GM11168 (cell line): ENCODE results near the gene IRX2.

Source experiments
- in situ Hi-C: fragments of 300-500 bp; cut with MboI; formaldehyde crosslinking; loops from one replicate; pipeline ENCODE4 v1.12.0; 2022; ENCODE audit warnings: low sequenced_read_pairs; ENCODE audit not compliant: unreplicated experiment

The IRX2 gene

DNA sequence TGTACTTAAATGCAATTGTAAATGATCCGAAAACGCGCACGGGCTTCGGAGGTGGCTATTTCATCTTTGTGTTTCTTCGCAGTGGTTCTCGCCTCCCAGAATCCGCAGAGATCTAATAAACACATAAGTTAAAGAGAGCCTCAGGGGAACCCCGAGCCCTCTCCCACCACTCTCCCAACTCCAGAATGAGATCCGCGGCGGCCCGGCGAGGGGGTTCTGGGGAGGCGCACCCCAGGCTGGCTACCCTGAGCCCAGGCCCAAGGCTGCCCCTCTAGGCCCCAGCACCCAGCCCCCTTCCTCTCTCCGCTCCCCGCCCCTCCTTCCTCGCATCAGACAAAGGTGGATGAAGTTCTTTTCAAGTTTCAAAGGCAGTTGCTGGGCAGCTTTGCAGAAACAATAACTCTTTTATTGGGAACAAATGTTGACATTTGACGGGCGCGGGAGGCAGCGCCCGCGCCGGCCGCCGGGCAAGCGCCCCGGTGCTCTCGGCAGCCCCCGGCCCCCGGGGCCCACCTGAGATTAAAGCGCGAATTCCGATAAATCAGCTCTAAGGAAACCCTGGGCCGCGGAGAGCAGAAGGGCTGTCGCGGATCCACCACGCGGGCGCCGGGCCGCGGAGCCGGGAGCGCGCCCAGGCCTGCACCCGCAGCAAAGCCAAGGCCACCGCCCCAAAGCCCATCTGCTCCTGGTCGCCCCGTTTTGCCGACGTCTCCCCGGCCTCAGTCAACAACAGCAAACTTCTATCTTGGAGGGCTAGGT lies 8.4 kb downstream of the IRX2 start:
- in situ Hi-C loops = no loop called here

DNA sequence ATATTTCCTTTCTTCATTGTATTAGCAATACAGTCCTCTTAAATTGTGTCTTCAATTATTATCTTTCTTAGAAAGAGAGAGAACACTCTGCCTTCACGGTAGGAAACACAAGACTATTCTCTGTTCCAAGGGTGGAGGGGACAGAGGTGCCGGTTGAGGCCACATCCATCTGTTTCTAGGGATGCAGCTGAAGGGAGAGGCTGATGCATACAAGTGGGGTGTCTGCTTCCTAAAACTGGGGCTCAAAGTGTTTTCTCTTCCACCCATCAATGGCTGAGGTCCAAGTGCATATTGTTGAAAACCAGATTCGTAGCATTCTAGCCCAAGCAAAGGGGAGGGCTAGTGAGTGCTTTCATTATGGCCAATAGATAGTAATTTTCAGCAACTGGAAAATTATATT lies 9.5 kb downstream of the IRX2 start:
- in situ Hi-C loops = no loop called here

DNA sequence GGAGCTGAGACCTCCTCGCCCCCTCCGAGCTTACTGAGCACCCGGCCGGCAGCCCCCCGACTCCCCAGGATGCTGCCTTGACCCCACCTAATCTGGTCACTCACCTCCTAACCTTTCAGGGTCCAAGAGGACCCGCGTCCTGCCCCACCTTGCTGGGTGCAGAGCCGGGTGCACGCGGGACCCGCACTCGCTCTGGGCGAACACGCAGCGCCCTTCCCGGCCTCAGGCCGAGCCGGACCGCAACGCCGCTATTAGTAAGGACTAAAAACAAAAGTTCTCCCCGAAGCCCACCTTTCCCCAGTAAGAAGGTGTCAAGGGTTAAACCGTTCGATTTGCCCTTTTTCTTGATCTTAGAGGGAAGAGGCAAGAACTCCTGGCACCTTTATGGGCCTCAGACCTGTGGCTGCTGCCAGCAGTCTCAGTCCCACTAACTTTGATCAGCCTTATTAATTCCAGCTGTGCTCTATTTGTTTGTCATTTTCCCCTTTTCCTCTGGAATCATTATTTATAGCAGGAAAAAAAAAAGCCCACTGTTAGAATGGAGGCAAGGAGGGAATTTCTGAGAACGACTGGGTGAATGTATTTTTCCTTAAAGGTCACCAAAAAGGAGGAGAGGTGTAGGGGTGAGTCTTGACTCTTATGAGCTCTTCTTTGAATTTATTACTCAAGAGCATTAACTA lies 10.5 kb downstream of the IRX2 start:
- in situ Hi-C loops = no loop called here

DNA sequence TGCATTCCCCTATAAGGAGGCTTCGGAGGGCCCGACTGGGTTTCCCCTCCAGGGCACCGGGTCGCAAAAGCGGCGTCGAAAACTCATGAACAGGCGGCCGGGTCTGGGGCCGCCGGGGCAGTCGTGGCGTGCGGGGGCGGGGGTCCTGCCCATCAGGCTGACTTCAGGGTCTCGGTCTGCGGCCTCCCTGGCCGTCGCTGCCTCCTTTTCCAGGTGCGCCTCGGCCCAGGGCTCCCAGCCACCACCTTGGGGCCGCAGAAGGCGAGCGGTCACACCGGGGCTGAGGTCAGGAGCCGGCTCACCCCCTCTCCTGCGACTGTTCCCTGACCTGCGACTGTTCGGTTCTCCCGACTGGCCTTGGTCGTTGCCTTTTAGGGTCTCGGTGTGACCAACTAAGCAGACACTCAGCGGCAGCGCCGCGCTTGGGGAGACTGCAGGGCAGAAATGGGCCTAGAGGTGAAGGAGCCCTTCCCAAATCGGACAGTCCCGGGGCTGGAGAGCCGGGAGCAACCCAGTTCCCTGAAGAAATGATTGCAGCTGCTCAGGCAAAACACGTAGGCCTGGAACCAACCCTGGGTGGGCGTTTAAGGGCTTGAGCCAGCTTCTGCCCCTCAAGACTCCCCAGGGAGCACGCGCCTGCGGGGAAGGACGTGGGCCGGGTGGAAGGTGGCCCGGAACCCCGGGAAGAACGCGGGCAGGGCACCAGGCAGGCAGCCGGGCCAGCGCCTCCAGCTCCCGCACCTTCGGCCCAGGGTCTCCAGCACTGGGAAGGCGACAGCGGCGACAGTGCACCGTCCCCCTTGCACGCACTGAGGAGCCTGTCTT lies 11.2 kb downstream of the IRX2 start:
- in situ Hi-C loops = no loop called here

DNA sequence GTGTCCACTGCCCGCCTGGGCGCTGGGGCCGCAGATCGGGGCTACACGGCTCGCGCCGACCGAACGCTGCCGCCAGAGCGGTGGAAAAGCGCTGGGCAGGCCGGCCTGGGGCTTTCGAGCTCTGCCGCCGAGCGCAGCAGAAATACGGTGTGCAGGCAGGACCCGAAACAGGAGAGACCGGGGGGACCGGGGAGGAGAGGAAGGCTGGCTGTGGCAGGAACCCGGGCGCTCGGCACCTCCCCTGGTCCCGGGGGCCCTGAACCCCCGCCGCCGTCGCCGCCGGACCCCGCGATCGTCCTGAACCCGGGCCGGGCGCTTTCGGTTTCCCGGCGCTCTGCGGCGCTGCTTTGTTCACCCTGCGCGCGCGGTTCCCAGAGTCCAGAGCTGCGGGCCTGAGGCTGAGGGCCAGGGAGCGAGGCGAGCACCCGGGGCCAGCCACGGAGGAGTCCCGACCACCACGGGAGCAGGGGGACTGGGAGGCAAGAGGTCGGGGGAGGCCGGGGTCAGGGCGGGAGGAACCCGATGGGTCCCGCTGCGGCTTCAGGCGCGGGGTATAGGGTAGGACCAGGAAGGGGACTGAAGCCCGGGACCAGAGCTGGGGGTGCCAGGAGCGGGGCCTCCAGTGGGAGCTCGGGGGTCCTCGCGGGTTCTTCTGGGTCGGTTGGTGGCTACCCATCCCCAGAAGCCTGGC lies 12.0 kb downstream of the IRX2 start:
- in situ Hi-C loops = no loop called here

DNA sequence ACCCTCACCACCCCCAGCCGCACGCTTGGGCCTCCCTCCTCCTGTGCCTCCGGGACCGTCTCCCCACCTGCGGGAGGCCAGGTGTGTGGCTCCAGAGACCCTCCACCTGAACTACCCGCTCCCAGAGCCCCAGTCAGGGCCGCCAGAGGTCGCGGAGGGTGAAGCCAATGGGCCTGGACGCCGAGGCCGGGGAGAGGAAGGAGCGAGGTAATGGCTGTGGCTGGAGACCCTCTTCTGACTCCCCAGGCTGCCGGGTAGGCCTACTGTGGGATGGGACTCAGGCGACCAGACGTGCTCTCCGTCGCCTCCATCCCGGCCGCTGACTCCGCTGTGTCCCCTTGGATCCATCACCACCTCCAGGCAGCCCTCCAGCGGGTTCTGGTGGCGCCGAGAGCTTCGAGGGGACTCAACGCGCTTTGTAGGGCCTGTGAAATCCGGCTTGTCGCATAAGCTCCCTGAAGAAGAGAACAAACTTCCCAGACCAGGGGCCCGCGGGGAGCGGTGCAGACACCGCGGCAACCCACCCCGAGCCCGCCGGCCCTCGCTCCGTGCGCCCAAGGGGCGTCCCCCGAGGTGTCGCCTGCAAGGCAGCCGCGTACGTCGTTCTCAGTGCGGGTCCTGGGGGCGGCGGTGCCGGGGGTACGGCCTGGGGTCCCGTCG lies 12.6 kb downstream of the IRX2 start:
- in situ Hi-C loops = no loop called here

DNA sequence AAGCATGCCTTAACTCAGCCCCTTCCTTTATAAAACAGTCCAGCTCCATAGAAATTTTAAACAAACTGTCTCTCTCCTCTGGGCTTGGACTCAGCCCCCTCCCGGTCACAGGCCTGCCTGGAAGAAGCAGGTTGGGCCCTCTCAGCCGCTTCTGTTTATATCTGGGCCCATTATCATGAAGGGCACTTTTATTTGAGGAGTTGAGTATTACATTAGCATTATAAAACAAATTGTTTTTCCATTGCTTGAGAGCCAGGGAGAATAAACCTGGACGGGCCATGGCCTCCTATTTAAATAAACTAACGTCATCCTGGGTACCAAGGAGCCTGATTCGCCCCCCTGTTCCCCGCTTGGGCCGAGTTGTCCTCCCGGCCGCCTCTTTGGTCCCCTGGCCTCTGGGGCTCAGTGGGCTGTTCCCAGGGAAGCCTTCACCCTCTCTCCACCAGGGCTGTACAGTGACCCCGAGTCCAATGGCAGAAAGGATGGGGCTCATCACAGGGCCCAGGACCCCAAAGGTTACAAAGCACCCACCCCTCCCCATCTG lies 13.2 kb downstream of the IRX2 start:
- in situ Hi-C loops = no loop called here

DNA sequence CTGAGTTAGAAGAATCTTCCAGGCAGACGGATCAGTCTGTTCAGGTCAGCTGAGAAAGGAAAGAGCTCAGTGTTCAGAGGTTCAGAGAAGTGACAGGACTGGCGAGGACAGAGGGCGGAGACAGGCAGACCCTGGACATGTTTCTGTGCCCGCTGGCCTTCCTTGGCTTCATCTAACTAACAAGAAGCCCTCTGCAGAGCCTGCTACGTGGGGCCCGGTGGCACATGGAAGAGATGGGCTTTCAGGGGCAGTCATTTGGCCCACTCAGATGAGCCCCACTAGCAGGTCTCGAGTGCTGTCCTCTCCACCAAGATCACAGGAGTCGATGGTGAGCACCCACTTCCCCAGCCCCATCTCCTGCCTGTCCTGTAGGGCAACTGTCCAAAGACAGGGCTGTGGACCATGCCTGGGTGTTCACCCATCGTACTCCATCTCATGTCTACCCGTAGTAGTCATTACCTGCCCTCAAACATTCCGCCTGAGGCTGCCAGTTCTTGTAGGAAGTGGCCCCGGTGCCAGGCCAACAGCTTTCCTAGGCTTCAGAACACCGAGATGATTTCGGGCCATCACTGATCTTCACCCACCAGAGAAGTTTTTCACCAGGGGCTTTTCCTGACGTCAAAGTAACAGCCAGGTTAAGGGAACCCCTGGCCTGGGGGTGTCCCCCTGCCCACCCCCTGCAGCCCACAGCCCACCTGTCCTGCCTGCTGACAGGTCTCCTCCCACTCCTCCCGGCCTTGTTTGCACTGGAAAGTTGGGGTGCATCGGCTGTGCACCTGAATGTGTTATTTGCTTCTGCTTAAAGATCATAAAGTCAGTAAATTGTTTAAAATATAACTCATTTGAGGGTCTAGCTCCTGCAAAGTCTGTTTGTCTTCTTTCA lies 14.0 kb downstream of the IRX2 start:
- in situ Hi-C loops = no loop called here

DNA sequence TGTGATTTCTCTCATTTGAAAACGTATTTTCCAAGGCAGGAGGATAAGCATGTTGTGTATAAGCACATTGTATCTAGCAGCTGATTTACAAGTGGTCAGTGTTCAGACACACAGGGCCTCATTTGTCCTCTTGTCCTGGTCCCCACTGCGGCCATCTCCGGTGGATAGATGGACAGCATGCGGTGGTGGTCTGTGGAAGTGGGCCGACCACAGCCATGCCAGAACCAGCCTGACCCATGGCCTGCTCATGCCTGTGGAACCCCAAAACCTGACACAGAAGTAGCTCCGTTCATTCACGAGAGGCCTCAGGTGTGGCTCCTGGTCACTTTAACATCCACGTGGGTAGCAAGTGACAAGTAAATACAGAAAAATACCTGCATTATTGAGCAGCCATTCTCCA lies 14.6 kb downstream of the IRX2 start:
- in situ Hi-C loops = no loop called here

DNA sequence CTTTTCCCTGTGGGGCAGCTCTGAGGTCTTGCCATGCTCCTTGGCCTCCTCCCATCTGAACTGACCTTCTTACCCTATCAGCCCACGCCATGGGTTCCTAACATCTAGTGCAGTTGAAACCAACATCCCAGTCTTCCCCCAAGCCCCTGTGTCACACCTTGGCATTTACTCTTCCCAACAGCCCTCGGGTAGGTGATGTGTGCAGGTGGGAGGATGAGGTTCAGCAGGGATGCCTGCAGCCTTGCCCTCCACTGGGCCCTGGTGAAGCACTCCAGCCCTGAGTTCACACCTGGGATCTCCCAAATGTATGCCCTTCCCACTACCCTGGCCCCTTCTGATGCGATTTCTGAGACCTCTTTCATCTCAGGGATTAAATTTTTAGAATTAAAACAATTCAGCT lies 15.5 kb downstream of the IRX2 start:
- in situ Hi-C loops = no loop called here

DNA sequence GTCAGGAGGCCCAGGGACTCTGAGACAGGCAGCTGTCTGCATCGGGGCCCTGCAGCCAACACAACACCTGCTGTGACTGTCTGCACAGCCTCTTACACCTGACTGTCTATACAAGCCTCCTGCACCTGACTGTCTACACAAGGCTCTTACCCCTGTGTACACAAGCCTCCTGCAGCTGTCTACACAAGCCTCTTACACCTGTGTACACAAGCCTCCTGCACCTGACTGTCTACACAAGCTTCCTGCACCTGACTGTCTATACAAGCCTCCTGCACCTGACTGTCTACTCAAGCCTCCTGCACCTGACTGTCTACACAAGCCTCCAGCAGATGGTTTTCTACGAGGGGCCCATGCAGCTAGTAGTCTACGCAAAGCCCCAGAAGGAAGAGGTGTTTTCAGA lies 18.6 kb downstream of the IRX2 start:
- in situ Hi-C loops = no loop called here

DNA sequence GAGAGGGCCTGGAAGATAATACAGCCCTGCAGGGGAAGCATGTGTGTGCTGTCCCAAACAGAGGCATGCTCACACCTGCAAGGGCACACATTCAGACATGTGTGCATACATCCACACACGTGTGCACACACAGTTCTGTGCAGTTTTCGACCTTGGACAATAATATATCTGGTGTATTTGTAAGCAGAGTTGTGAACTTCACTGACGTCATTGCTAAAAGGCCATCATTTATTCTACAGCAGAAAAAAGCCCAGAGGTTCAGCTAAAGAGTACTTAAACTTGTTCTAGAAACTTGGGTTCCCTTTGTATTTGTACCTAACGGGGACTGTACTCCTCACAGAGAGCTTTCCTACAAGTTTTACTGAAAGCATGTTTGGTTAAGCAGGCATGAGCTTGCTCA lies 19.5 kb downstream of the IRX2 start:
- in situ Hi-C loops = no loop called here

DNA sequence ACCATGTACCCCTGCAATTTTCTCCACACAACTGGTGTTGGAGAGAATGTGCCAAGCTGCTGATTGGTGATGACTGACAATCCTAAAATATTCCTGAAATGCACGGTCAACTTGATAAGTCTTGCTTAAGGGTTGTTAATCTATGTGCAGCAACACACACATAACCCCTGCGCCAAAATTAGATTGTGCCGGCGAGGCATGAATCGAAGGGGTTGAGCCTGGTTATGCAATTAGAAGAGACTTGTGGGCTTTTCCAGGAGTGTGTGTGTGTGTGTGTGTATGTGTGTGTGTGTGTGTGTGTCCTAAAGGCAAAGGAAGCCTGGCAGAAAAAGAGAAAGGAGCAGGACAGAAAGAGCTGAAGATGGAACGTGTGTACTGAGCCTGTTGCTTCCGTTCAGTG lies 22.3 kb downstream of the IRX2 start:
- in situ Hi-C loops = no loop called here

DNA sequence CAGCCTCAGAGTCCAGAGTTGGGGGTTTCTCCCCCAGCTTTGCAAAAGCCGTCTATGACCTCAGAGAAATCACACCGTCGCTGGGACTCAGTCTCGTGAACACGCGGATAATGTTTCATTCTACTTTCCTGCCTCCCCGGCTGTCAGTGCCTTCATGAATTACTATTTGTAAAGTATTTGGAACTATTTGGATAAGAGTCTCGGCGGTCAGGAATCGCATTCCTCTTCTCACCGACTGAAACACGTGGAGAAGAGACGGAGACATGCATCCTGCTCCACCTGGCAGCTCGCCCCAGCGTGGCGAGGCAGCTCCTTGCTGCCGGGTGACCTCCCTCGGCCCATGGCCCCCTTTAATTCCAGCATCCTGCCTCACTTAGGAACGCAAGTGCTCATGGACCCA lies 23.9 kb downstream of the IRX2 start:
- in situ Hi-C loops = no loop called here

DNA sequence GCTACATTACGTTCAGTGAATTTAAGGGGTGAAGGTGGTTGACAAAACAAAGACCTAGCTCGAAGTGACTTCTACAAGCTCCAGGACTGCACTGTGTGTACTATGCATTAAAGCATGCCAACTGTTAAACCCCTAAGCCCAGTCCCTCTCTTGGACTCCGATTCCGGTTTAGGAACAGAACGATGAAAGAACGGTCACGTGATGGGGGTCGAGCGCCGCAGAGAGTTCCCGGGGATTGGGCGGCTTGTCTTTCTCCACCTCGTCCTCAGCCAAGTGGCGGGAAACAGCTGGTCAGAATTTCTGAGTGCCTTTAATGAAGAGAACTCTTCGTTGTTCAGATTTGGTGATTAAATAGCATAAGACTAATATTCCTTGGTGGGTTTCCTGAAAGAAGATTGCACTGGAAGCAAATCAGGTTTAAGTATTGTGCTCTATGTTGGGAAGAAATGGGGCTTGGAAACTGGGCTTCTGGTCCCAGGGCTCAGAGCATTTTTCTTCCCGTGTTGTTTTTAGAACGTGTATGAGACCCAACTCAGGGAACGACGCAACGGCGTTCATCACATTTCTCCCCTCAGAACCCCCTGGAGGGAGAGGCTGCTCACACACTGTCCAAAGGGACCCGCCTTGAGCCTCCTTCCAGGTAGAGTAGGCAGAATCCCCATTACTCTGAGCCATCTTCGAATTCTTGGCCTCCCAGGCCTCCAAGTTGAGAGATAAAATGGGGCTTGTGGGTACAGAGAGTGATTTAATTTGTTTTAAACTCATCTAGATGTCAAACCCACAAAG lies 25.3 kb downstream of the IRX2 start:
- in situ Hi-C loops = no loop called here

DNA sequence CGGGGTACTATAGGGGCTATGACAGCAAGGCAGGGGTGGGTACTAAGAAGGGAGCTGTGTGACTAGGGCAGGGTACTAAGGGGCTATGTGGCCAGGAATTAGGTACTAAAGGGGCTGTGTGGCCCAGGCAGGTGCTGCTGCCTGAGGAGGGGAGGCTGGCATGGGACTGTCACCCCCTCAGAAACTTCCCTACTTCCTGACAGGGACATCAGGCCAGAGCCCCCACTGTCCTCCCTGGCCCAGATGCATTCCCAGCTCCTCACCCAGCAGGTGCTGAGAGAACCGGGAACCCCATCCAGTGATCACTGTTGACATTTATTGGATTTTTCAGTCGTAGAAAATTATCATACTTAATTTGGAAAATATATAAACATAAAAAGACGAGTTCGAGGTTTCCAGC lies 26.6 kb downstream of the IRX2 start:
- in situ Hi-C loops = no loop called here

DNA sequence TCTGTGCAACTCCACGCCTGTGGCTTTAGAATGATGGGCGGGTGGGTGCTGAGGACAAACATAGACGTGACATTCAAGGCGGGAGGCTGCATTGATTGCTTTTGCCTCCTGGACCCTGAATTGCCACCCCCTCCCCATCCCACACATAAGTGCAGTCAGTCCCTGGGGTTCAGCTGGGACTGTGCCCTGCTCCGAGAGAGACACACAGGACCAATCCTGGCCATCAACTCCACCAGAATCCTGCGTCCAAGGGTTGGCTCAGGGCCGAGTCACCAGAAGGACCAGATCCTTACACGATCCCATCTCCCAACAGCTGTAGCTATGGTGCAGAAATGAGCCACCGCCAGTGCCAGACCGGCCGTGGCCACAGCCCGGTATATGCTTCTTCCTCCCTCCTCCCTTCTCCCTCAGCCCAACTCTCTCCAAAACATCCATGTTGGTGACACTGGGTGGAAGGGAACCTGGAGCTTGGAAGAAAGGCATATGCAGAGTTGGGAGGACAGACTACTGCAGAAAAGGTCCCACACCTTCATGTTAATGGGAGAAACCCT lies 27.4 kb downstream of the IRX2 start:
- in situ Hi-C loops = no loop called here

DNA sequence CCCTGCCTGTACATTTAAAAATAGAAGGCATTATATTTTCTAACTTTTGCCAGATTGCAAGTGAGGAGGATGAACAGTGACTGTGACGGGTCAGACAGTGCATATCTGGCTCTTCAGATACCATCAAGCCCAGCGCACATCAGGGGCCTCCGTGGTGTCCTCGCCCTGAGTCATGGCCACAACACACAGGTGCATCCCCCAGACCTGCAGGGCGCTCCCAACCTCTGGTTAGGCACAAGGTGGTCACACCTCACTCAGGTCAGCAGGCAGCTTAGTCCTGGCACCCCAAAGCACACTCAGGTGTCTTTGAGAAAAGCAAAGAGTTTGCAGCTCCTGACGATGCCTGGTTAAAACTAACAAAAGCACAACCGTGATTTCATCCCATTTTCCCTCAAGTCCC lies 28.6 kb downstream of the IRX2 start:
- in situ Hi-C loops = no loop called here
